ENCODE data around the gene POU6F2. TPM values are rescaled to one million over a fixed set of nuclear protein-coding genes. Genes with fewer than 3 reads are reported as not detected.

Gene POU6F2
- total RNA-seq, 1 experiment from 2014 or later: 2.9 TPM

- POLR2A ChIA-PET: no interaction called here
- H3K36me3 Mint-ChIP-seq: peaks cover 22% of the 10 kb centered on the region
- no peaks in the 10 kb centered on the region for H3K27me3 Mint-ChIP-seq (ENCODE audit: low read depth)
- TF ChIP-seq EMX1 (CRISPR knock-in tag; IDR thresholded peaks at IDR 0.05) (no peak), CREM (CRISPR knock-in tag; IDR thresholded peaks at IDR 0.05) (no peak), GTF2I (CRISPR knock-in tag; conservative IDR thresholded peaks at IDR 0.05) (0 out of 2 replicates have a peak, but pooled peaks have one; percentile 54)
- DNase-seq (ENCODE audit: low spot score): no peak
- CTCF ChIA-PET: no interaction called here
- peaks cover 27% of the 10 kb centered on the region for H3K9me3 Mint-ChIP-seq
- no peak overlapping the region for H3K4me3 Mint-ChIP-seq
- no peak overlapping the region for H3K27ac Mint-ChIP-seq
- ATAC-seq: no peak
- peaks cover 7% of the 10 kb centered on the region for H3K4me1 Mint-ChIP-seq
These were observed 78.4 kb downstream of the POU6F2 start for GRCh38 chr7:39056153-39056552.

DNA sequence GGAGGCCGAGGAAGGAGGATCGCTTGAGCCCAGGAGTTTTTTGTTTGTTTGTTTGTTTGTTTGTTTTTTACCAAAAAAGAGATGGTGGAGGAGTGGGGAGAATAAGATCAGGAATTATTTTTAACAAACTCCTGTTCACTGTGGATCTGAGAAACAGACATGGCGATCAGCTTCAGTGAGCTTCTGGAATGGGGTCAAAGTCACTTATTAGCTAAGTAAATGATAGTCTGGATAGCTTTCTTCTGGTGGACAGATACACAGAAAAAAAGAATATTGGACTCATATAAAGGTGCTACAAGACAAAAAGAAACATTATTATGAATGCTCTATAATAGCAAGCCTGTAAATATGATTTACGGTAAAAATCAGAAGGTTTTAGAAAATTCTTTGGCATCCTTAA lies 85.1 kb downstream of the POU6F2 start:
- Mint-ChIP-seq H3K27me3 (ENCODE audit: low read depth) (no peaks in the 10 kb centered on the region), H3K9me3 (no peaks in the 10 kb centered on the region; the same call in 1 of the 2 replicates), H3K36me3 (no peaks in the 10 kb centered on the region), H3K27ac (no peak overlapping the region), H3K4me3 (no peak overlapping the region), H3K4me1 (no peaks in the 10 kb centered on the region)
- CTCF ChIA-PET: no interaction called here
- ATAC-seq: no peak
- DNase-seq (ENCODE audit: low spot score): no peak
- POLR2A ChIA-PET: no interaction called here
- TF ChIP-seq ZNF396 (CRISPR knock-in tag; IDR thresholded peaks at IDR 0.05; ENCODE audit: borderline replicate concordance) (no peak), ZNF263 (CRISPR knock-in tag; IDR thresholded peaks at IDR 0.05; ENCODE audit: low read depth) (no peak), SP1 (CRISPR knock-in tag; conservative IDR thresholded peaks at IDR 0.05) (no peak), HMGXB4 (CRISPR knock-in tag; IDR thresholded peaks at IDR 0.05) (no peak), FOXK1 (CRISPR knock-in tag; IDR thresholded peaks at IDR 0.05) (no peak), MAX (CRISPR knock-in tag; IDR thresholded peaks at IDR 0.05) (no peak), RORB (CRISPR knock-in tag; IDR thresholded peaks at IDR 0.05) (no peak), E2F4 (CRISPR knock-in tag; IDR thresholded peaks at IDR 0.05; ENCODE audit: borderline replicate concordance, low read depth) (no peak), MXD4 (CRISPR knock-in tag; IDR thresholded peaks at IDR 0.05; ENCODE audit: borderline replicate concordance) (no peak)
- TF ChIP-seq, protein P1, sequence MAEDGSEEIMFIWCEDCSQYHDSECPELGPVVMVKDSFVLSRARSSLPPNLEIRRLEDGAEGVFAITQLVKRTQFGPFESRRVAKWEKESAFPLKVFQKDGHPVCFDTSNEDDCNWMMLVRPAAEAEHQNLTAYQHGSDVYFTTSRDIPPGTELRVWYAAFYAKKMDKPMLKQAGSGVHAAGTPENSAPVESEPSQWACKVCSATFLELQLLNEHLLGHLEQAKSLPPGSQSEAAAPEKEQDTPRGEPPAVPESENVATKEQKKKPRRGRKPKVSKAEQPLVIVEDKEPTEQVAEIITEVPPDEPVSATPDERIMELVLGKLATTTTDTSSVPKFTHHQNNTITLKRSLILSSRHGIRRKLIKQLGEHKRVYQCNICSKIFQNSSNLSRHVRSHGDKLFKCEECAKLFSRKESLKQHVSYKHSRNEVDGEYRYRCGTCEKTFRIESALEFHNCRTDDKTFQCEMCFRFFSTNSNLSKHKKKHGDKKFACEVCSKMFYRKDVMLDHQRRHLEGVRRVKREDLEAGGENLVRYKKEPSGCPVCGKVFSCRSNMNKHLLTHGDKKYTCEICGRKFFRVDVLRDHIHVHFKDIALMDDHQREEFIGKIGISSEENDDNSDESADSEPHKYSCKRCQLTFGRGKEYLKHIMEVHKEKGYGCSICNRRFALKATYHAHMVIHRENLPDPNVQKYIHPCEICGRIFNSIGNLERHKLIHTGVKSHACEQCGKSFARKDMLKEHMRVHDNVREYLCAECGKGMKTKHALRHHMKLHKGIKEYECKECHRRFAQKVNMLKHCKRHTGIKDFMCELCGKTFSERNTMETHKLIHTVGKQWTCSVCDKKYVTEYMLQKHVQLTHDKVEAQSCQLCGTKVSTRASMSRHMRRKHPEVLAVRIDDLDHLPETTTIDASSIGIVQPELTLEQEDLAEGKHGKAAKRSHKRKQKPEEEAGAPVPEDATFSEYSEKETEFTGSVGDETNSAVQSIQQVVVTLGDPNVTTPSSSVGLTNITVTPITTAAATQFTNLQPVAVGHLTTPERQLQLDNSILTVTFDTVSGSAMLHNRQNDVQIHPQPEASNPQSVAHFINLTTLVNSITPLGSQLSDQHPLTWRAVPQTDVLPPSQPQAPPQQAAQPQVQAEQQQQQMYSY (CRISPR knock-in tag; IDR thresholded peaks at IDR 0.05): no peak
- TF ChIP-seq, protein P2, sequence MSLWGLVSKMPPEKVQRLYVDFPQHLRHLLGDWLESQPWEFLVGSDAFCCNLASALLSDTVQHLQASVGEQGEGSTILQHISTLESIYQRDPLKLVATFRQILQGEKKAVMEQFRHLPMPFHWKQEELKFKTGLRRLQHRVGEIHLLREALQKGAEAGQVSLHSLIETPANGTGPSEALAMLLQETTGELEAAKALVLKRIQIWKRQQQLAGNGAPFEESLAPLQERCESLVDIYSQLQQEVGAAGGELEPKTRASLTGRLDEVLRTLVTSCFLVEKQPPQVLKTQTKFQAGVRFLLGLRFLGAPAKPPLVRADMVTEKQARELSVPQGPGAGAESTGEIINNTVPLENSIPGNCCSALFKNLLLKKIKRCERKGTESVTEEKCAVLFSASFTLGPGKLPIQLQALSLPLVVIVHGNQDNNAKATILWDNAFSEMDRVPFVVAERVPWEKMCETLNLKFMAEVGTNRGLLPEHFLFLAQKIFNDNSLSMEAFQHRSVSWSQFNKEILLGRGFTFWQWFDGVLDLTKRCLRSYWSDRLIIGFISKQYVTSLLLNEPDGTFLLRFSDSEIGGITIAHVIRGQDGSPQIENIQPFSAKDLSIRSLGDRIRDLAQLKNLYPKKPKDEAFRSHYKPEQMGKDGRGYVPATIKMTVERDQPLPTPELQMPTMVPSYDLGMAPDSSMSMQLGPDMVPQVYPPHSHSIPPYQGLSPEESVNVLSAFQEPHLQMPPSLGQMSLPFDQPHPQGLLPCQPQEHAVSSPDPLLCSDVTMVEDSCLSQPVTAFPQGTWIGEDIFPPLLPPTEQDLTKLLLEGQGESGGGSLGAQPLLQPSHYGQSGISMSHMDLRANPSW (CRISPR knock-in tag; conservative IDR thresholded peaks at IDR 0.05; ENCODE audit: low read depth): no peak
- TF ChIP-seq, protein P3, sequence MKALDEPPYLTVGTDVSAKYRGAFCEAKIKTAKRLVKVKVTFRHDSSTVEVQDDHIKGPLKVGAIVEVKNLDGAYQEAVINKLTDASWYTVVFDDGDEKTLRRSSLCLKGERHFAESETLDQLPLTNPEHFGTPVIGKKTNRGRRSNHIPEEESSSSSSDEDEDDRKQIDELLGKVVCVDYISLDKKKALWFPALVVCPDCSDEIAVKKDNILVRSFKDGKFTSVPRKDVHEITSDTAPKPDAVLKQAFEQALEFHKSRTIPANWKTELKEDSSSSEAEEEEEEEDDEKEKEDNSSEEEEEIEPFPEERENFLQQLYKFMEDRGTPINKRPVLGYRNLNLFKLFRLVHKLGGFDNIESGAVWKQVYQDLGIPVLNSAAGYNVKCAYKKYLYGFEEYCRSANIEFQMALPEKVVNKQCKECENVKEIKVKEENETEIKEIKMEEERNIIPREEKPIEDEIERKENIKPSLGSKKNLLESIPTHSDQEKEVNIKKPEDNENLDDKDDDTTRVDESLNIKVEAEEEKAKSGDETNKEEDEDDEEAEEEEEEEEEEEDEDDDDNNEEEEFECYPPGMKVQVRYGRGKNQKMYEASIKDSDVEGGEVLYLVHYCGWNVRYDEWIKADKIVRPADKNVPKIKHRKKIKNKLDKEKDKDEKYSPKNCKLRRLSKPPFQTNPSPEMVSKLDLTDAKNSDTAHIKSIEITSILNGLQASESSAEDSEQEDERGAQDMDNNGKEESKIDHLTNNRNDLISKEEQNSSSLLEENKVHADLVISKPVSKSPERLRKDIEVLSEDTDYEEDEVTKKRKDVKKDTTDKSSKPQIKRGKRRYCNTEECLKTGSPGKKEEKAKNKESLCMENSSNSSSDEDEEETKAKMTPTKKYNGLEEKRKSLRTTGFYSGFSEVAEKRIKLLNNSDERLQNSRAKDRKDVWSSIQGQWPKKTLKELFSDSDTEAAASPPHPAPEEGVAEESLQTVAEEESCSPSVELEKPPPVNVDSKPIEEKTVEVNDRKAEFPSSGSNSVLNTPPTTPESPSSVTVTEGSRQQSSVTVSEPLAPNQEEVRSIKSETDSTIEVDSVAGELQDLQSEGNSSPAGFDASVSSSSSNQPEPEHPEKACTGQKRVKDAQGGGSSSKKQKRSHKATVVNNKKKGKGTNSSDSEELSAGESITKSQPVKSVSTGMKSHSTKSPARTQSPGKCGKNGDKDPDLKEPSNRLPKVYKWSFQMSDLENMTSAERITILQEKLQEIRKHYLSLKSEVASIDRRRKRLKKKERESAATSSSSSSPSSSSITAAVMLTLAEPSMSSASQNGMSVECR (CRISPR knock-in tag; IDR thresholded peaks at IDR 0.05; ENCODE audit: borderline replicate concordance): no peak
- TF ChIP-seq, protein P4, sequence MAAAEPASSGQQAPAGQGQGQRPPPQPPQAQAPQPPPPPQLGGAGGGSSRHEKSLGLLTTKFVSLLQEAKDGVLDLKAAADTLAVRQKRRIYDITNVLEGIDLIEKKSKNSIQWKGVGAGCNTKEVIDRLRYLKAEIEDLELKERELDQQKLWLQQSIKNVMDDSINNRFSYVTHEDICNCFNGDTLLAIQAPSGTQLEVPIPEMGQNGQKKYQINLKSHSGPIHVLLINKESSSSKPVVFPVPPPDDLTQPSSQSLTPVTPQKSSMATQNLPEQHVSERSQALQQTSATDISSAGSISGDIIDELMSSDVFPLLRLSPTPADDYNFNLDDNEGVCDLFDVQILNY (CRISPR knock-in tag; IDR thresholded peaks at IDR 0.05): no peak
- TF ChIP-seq, protein P5, sequence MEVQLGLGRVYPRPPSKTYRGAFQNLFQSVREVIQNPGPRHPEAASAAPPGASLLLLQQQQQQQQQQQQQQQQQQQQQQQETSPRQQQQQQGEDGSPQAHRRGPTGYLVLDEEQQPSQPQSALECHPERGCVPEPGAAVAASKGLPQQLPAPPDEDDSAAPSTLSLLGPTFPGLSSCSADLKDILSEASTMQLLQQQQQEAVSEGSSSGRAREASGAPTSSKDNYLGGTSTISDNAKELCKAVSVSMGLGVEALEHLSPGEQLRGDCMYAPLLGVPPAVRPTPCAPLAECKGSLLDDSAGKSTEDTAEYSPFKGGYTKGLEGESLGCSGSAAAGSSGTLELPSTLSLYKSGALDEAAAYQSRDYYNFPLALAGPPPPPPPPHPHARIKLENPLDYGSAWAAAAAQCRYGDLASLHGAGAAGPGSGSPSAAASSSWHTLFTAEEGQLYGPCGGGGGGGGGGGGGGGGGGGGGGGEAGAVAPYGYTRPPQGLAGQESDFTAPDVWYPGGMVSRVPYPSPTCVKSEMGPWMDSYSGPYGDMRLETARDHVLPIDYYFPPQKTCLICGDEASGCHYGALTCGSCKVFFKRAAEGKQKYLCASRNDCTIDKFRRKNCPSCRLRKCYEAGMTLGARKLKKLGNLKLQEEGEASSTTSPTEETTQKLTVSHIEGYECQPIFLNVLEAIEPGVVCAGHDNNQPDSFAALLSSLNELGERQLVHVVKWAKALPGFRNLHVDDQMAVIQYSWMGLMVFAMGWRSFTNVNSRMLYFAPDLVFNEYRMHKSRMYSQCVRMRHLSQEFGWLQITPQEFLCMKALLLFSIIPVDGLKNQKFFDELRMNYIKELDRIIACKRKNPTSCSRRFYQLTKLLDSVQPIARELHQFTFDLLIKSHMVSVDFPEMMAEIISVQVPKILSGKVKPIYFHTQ (CRISPR knock-in tag; IDR thresholded peaks at IDR 0.05): no peak
